Body of pancreas (tissue), 4 donors: ENCODE results near the gene TFDP2. TPM values are rescaled to one million over a fixed set of nuclear protein-coding genes. Genes with fewer than 3 reads are reported as not detected.

Source experiments
- ATAC-seq: fragments of 150-250 bp; one replicate; pipeline ENCODE4 v1.9.1; 2016
- DNase-seq, 4 donors: peaks; one replicate each; pipeline ENCODE4 v3.0.0-alpha.2; 2019
- H3K27ac ChIP-seq, 4 donors: fragments of 200-600 bp; sonication (generic); 1 replicate in 3 of 4; 2 replicates in 1 of 4; pipeline versions ENCODE4 v1.5.1 to v1.6.1; 2016 to 2019; ENCODE audit warnings: mild to moderate bottlenecking in 1 of 4, mixed read lengths in 1 of 4, moderate library complexity in 1 of 4
- H3K27me3 ChIP-seq, 2 donors: fragments of 200-600 bp; sonication (generic); one replicate each; pipeline ENCODE4 v1.6.0; 2016; ENCODE audit warnings: mild to moderate bottlenecking in 1 of 2
- H3K36me3 ChIP-seq, 2 donors: fragments of 200-600 bp; sonication (generic); replicated peaks in 1 of 2; 2 replicates each; pipeline ENCODE4 v1.5.1; 2016; ENCODE audit warnings: low read depth in 2 of 2; ENCODE audit not compliant: insufficient read depth in 1 of 2
- H3K4me1 ChIP-seq: fragments of 200-600 bp; sonication (generic); one replicate; pipeline ENCODE4 v1.6.0; 2016
- H3K4me3 ChIP-seq, 2 donors: fragments of 200-600 bp; sonication (generic); 1 replicate in 1 of 2; 2 replicates in 1 of 2; pipeline ENCODE4 v1.5.1; 2016 to 2019
- H3K9me3 ChIP-seq, 3 donors: fragments of 200-600 bp; sonication (generic); 1 replicate in 2 of 3; 2 replicates in 1 of 3; pipeline ENCODE4 v1.5.1; 2016
- CTCF ChIP-seq, 7 experiments: fragments of 450-650 bp in 4 of 7; fragments of 200-600 bp in 3 of 7; sonication (generic) in 3 of 7; IDR thresholded peaks; one replicate each; pipeline ENCODE4 v1.5.1; 2016 to 2019; ENCODE audit warnings: antibody characterized with exemption in 7 of 7
- POLR2A ChIP-seq, 3 donors: fragments of 450-650 bp; IDR thresholded peaks; one replicate each; pipeline ENCODE4 v1.6.1; 2016; ENCODE audit warnings: antibody characterized with exemption in 3 of 3, mild to moderate bottlenecking in 2 of 3
- whole genome bisulfite sequencing, 2 donors: methylation state at CpG; one replicate each; pipeline ENCODE4 v1.1.5; 2017; 5-methylcytosine and 5-hydroxymethylcytosine counted together
- intact Hi-C: fragments of 100-400 bp; cut with DNase I; formaldehyde crosslinking; loops from one replicate; pipeline ENCODE4 v1.15.1; 2023
- total RNA-seq, 2 donors: library from RNA; depleted of rRNA; stranded (reverse); fragments of >200 nt; gene quantifications; one replicate each; pipeline ENCODE4 v1.1.0, GENCODE V29; 2016

The TFDP2 gene
- total RNA-seq, 2 donors from 2014 or later, result 8.9 to 21.5 TPM

- TF ChIP-seq POLR2A (IDR thresholded peaks at IDR 0.05), result no peak
- no peak for TF ChIP-seq CTCF (IDR thresholded peaks at IDR 0.05)
- no peaks in the 10 kb centered on the region for H3K36me3 ChIP-seq
- intact Hi-C loops, result no loop called here
- H3K4me1 ChIP-seq, result no peaks in the 10 kb centered on the region
- no peak for ATAC-seq
- H3K4me3 ChIP-seq, result no peak overlapping the region
- H3K27ac ChIP-seq, result no peak overlapping the region
- H3K27me3 ChIP-seq, result no peaks in the 10 kb centered on the region
- no peak for DNase-seq
- WGBS, 2 donors, result 96 to 99% methylated on average over 6 of the region's 6 CpGs
- no peaks in the 10 kb centered on the region for H3K9me3 ChIP-seq
Observed at GRCh38 chr3:142051351-142051750, 98.0 kb downstream of the TFDP2 start.

GRCh38 chr3:142047021-142047369 is 102.3 kb downstream of the TFDP2 start:
- Histone ChIP-seq H3K4me3 (no peak overlapping the region), H3K27me3 (no peaks in the 10 kb centered on the region), H3K4me1 (no peaks in the 10 kb centered on the region), H3K36me3 (no peaks in the 10 kb centered on the region), H3K9me3 (no peaks in the 10 kb centered on the region), H3K27ac (no peak overlapping the region)
- no peak for DNase-seq
- 27 to 62% methylated on average over 1 of the region's 1 CpG for WGBS, 2 donors
- intact Hi-C loops, result no loop called here
- ATAC-seq, result no peak
- no peak for TF ChIP-seq CTCF (IDR thresholded peaks at IDR 0.05)
- no peak for TF ChIP-seq POLR2A (IDR thresholded peaks at IDR 0.05)

- no peaks in the 10 kb centered on the region for H3K27me3 ChIP-seq
- DNase-seq (no peak), ATAC-seq (no peak)
- TF ChIP-seq POLR2A (IDR thresholded peaks at IDR 0.05) (no peak), CTCF (IDR thresholded peaks at IDR 0.05) (peak in 1 of 7 experiments; percentile 2)
- no peak overlapping the region for H3K4me3 ChIP-seq
- H3K27ac ChIP-seq, result no peak overlapping the region
- intact Hi-C loops, result no loop called here
- no peaks in the 10 kb centered on the region for H3K9me3 ChIP-seq
- no peaks in the 10 kb centered on the region for H3K4me1 ChIP-seq
- 56 to 69% methylated on average over 6 of the region's 6 CpGs for WGBS, 2 donors
- no peaks in the 10 kb centered on the region for H3K36me3 ChIP-seq
Observed at GRCh38 chr3:142046320-142047020, 102.9 kb downstream of the TFDP2 start.

GRCh38 chr3:142040941-142041491 is 108.3 kb downstream of the TFDP2 start:
- 98 to 100% methylated on average over 2 of the region's 2 CpGs for WGBS, 2 donors
- intact Hi-C loops, result no loop called here
- H3K27me3 ChIP-seq, result no peaks in the 10 kb centered on the region
- no peak overlapping the region for H3K4me3 ChIP-seq
- no peaks in the 10 kb centered on the region for H3K36me3 ChIP-seq
- no peak overlapping the region for H3K27ac ChIP-seq
- DNase-seq (no peak), ATAC-seq (no peak)
- TF ChIP-seq CTCF (IDR thresholded peaks at IDR 0.05) (no peak), POLR2A (IDR thresholded peaks at IDR 0.05) (no peak)
- H3K4me1 ChIP-seq, result peaks cover 8% of the 10 kb centered on the region
- no peaks in the 10 kb centered on the region for H3K9me3 ChIP-seq
